Stimulated activated CD4-positive, alpha-beta T cell treated with anti-CD3 and anti-CD28 coated beads, Interleukin-15, amount 100 ng/mL, for 48 hours (primary cell): Measurements from ENCODE around the gene TMEM9.

Experiments
- DNase-seq, 2 donors: peaks; one replicate each; pipeline ENCODE4 v3.0.0-alpha.2; 2020; ENCODE audit warnings: low read depth in 2 of 2

The TMEM9 gene

GRCh38 chr1:201108614-201109013, 45.7 kb downstream of the TMEM9 start:
- no peak for DNase-seq

DNA sequence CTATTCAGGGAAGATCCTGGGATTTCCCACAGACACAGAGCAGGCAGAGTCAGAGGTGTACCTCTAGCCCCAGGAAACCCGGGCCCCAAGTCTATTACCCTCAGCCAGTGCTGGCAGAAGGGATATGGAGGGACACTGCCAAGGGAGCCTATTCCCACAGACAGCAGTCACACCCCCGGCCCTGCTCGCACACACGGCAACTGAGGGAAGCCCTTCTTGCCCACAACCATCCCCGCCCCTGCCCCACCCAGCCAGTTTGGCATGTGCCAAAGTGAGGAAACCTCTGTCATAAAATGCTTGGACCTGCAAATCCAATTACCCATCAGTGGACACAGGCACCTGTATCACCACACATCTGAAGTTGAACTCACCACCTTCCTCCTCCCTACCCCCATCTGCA, 48.6 kb downstream of the TMEM9 start:
- DNase-seq: no peak

GRCh38 chr1:201104141-201104540, 50.1 kb downstream of the TMEM9 start:
- DNase-seq: no peak

- DNase-seq: no peak
Observed at GRCh38 chr1:201103666-201104065, 50.6 kb downstream of the TMEM9 start.

GRCh38 chr1:201100169-201100930, 53.9 kb downstream of the TMEM9 start:
- DNase-seq: no peak

DNA sequence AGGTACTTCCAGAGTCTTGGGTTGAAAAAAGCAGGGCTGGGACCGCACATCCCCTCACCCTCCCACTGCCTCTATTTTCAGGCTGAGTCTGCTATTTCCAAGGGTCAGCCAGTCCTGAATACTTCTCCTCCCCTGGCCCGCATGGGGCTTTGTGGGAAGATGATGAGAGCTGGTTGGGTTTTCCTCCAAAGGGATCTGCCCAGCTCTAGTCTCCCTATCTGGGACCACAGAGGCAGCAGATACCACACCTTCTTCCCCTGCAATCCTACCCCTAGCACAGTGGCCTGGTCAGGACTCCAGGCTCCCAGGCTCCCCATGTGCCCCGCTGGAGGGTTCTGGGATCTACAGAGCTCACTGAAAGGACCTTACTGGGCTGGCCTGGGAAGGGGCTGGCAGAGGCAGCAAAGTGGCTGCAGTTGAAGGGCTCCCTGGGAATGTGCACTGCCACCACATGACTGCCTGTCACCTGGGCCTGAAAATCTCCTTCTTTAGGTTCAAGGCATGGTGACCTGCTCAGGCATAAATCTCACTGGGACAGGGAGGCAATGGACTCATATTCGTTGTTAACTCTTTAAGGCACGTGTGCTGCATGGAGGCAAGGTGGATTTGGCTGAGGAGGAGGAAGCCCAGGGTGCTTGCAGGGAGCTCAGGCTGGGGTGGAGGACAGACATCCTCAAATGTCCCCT, 55.1 kb downstream of the TMEM9 start:
- DNase-seq: no peak

DNA sequence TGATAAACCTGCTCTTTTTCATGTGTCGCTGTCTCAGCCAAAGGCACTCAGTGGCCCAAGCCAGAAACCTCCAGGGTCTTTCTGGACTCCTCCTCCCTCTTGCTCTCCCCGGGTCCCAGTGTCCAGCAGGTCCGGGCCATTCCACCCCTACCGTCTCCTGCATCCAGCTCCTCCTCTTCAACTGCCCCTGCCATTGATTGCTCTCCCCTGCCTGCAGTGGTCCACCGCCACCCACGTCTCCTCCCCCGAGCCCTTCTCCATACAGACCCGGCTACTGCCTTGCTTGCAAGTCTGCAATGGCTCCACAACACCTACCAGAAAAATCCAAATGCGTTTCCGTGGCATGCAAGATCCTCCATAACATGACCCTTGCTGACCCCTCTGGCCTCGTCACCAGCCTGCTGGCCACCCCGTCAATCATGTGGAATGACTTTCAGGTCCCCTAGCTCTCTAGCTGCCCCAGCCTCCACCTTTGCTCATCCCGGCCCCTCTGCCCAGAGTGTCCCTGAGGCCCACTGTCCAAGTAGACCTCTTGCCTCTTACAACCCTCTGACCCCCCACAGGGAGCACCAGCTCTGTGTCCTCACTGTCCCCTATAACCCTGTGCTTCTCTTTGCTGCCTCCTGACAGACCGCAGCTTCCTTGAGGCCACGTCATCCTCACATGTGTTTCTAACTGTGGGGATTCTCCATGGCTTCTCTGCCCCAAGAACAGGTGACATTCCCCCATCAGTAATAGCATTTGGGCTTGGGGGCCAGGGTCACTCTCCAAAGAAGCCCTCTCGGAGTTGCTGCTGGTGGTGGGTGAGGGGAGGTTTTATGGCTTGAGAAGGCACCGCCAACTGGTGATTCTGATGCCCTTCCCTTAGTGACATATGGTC, 57.1 kb downstream of the TMEM9 start:
- no peak for DNase-seq

GRCh38 chr1:201096041-201096461, 58.2 kb downstream of the TMEM9 start:
- no peak for DNase-seq

DNA sequence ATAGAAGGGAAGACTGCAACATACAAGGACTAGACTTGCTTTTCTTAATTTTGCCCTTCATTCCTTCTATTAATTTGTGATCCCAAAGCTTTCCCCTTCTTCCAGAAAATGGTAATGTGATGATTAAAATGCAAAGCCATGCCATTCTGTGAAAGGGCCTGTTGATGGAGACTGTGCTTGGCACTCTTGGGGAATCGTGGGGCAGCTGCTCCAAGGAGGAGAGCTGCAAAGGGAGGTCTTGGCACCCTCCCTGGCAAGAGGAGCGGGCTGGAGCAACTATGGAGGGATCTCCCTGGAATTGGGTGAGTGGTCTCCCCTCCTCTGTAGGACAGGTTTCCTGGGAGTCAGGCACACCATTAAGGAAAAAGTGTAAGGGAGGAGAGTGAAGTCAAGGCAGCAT, 58.7 kb downstream of the TMEM9 start:
- no peak for DNase-seq

GRCh38 chr1:201094832-201095231, 59.4 kb downstream of the TMEM9 start:
- no peak for DNase-seq

DNA sequence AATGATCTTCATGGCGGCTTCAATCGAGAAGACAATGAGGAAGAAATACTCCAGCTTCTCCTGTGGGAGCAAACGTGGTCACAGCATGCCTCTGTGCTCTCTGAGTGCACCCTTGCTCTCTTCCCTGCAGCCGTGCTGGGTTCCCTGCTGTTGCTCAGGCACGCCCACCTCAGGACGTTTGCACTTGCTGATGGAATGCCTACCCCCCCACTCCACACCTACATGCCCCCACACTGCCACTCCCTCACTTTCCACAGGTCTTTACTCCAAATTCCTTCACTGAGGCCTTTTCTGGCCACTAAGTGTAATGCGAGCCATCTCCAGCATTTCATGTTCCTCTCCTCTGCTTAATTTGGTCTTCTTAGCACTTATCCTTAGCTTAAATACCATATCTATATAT, 60.3 kb downstream of the TMEM9 start:
- no peak for DNase-seq

DNA sequence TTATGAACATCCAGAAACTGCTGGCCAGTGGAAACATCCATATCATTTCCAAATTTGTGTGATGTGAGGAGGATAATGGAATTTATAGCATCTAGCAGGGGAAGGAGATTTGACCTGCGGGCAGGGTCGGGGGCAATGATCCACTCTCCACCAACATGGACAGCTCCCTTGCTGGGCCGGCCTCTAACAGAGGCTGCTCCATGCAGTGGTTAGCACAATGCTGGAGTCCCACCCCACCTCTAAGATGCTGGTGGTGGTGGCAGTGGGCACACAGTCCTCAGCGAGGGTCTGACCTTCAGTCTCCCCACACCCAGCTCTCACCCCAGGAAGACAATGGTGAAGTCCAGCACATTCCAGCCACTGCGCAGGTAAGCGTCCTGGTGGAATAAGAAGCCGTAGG, 60.7 kb downstream of the TMEM9 start:
- no peak for DNase-seq

DNA sequence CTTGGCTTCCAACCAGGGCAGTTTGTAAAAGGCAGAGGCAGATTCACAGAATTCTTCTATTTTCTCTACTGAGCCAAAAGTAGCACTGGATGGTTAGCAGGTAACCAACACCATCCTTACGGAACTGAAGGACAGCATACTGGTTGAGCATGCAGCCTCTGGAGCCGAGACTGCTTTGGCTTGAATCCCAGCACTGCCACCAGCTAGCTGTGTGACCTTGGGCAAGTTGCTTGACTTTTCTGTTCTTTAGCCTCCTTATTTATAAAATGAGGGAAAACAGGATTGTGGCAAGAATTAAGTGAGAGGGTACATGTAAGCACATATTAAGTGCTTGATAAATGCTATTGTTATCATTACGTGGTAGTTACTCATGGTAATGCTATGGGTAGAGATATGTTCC, 61.5 kb downstream of the TMEM9 start:
- DNase-seq: no peak

GRCh38 chr1:201091256-201091655, 63.0 kb downstream of the TMEM9 start:
- no peak for DNase-seq

- no peak for DNase-seq
Observed at GRCh38 chr1:201090541-201090940, 63.7 kb downstream of the TMEM9 start.

DNA sequence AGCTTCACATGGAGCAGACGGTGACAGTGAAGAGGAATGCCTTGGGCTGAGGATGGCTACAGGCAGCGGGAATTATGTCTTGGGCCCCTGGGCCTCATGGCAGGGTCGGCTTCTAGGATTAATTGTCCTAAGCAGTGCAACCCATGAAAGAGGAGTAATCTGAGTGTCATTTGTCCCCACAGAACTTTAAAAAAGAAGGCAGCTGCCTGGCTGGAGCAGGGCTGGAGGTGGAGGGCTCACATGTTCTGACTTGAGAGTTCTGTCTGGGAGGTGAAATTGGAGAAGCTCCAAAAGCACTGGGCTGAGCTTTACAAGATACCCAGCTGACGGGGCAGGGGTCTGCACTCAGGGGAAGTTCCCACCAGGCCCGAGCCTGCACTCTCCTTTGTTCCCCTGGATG, 64.7 kb downstream of the TMEM9 start:
- DNase-seq: no peak

- no peak for DNase-seq
Observed at GRCh38 chr1:201088901-201089525, 65.3 kb downstream of the TMEM9 start.

DNA sequence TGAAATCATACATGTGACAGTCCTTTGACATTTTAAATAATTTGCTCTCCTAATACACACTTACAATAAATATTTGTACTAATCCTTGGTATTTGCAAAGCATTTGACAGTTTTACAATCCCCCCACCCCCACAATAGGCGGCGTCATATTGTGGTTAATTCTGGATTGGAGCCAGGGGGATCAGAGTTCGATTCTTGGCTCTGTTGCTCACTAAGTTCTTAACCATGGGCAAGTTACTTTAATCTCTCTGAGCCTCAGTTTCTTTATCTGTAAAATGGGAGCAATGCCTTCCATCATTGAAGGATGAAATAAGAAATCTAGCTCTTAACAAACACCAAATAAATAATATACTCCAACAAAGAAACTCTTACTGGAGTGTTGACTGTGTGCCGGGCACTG, 65.9 kb downstream of the TMEM9 start:
- DNase-seq: no peak

DNA sequence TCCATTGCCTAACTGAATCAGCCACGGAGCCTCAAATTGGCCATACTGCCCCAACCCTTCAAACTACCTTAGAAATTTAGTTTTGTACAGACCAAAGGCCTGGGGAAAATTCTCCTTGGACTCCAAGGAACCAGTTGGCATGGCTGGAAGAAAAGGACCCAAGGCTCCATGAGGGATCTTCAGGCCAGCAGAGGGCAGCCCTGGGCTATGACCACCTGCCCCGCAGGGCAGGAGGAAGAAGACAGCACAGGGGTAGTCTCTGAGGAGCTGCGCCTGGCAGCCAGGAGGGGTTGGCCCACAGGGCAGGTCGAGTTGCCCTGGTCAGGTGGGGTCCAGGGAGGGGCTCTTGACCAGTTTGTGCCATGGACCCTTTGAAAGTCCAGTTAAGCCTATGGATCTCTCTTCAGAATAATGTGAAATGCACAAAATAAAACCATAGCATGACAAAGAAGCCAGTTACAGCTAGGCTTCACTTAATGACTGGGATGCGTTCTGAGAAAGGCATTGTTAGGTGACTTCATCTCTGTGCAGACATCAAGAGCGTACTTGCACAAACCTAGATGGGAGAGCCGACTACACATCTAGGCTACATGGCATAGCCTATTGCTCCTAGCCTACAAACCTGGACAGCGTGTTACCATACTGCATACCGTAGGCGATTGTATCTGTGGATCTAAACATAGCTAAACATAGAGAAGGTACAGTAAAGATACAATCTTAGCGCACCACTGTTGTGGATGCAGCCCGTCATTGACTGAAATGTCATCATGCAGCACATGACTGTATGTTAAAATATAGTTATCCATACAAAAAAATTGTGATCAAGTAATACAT, 68.2 kb downstream of the TMEM9 start:
- DNase-seq: peak in 1 of 2 donors; percentile 24
